Suppressor macrophage (primary cell): ENCODE measurements around the gene ZSWIM5.
"Not testable (repeated sequence)": the region's sequence is repeated elsewhere in the genome, so short reads cannot be mapped to it uniquely, and the experiment has no call there.

Source experiments
- DNase-seq, 4 experiments: peaks; one replicate each; pipeline ENCODE4 v3.0.0-alpha.2; 2020 to 2022
- total RNA-seq, 17 experiments: gene quantifications; one replicate each; lab custom pipeline; 2026; ENCODE audit warnings: mixed read lengths in 6 of 17, inconsistent platforms in 3 of 17; lab: John Stamatoyannopoulos, UW

The ZSWIM5 gene
- 0 to 3.0 (median 0.05) reads per million in 17 experiments for total RNA-seq

- DNase-seq: peak; percentile 54 to 83 (median 64)
These were observed at the start of gene ZSWIM5 for GRCh38 chr1:45205910-45206721. TSS of gene ZSWIM5 (minus strand) at chr1:45206605. CDS start at chr1:45206350, 255 bp downstream.

- no peak for DNase-seq
These were observed 48.1 kb upstream of the ZSWIM5 start for GRCh38 chr1:45254490-45254889.

GRCh38 chr1:45250544-45250943, 44.1 kb upstream of the ZSWIM5 start:
- no peak for DNase-seq

DNA sequence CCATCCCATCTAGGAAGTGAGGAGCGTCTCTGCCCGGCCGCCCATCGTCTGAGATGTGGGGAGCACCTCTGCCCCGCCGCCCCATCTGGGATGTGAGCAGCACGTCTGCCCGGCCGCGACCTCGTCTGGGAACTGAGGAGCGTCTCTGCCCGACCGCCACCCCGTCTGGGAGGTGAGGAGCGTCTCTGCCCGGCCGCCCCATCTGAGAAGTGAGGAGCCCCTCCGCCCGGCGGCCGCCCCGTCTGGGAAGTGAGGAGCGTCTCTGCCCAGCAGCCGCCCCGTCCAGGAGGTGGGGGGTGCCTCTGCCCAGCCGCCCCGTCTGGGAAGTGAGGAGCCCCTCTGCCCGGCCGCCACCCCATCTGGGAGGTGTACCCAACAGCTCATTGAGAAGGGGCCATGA, 41.6 kb upstream of the ZSWIM5 start:
- not testable (repeated sequence) for DNase-seq

- DNase-seq: peak in 1 of 4 experiments; percentile 21
These were observed 40.4 kb upstream of the ZSWIM5 start for GRCh38 chr1:45246760-45247159.

DNA sequence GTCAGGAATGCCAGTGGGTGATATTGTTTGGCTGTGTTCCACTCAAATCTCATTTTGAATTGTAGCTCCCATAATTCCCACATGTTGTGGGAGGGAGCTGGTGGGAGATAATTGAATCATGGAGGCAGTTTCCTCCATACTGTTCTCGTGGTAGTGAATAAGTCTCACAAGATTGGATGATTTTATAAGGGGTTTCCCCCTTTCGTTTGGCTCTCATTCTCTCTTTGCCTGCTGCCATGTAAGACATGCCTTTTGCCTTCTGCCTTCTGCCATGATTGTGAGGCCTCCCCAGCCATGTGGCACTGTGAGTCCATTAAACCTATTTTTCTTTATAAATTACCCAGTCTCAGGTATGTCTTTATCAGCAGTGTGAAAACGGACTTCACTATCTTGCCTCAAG, 40.0 kb upstream of the ZSWIM5 start:
- DNase-seq: not testable (repeated sequence)

GRCh38 chr1:45244660-45245059, 38.3 kb upstream of the ZSWIM5 start:
- DNase-seq: no peak

- DNase-seq: no peak
These were observed 37.3 kb upstream of the ZSWIM5 start for GRCh38 chr1:45243476-45244343.

DNA sequence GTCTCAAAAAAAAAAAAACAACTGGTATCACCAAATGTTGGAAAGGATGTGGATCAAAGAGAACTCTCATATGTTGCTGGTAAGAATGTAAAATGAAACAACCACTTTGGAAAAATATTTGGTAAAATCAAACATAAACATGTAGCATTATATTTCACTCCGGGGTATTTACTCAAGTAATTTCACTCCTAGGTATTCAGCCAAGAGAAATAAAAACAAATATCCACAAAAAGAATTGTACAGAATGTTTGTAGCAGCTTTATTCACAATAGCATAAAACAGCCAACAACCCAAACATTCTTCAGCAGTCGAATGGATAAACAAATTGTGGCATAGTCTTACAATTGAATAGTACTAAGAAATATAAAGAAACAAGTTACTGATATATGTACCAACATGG, 32.4 kb upstream of the ZSWIM5 start:
- DNase-seq: no peak

GRCh38 chr1:45236136-45236535, 29.7 kb upstream of the ZSWIM5 start:
- DNase-seq: no peak

DNA sequence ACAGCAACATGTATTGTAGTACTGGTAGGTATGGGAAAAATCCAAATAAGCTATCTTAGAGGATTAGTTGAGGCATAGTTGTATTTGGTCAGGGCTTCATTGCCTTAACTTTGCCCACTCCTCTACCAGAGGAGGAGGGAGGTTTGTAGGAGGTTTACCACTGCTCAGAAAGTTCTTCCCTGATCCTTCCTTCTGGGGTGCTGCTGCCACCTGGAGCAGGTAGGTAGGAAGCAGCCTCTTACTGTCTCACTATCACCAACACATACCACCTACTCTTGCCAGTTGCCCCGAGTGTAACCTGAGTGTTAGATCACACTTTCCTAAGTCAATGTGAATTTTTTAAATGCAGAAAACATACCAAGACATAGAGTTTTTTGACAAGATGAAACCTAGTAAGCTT, 24.1 kb upstream of the ZSWIM5 start:
- DNase-seq: no peak

DNA sequence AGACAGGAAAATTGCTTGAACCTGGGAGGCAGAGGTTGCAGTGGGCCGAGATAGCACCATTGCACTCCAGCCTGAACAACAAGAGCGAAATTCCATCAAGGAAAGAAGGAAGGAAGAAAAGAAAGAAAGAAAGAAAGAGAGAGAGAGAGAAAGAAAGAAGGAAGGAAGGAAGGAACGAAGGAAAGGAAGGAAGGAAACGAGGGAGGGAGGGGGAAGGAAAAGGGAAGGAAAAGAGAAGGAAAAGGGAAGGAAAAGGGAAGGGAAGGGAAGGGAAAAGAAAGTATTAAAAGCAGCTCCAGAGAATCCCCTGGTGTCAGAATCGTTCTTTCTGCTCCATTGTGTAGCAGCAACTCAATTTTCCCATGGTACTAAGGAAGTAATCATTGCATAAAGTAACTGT, 19.2 kb upstream of the ZSWIM5 start:
- DNase-seq: no peak

DNA sequence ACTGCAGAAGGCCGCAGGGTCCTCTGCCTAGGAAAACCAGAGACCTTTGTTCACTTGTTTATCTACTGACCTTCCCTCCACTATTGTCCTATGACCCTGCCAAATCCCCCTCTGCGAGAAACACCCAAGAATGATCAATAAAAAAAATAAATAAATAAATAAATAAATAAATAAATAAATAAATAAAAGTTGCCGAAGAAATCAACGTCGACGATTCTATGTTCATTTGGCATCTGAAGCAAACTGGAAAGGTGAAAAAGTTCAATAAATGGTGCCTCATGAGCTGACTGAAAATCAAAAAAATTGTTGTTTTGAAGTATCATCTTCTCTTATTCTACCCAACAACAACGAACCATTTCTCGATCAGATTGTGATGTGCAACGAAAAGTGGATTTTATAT, 17.3 kb upstream of the ZSWIM5 start:
- DNase-seq: not testable (repeated sequence)

GRCh38 chr1:45221716-45222115, 15.3 kb upstream of the ZSWIM5 start:
- no peak for DNase-seq

DNA sequence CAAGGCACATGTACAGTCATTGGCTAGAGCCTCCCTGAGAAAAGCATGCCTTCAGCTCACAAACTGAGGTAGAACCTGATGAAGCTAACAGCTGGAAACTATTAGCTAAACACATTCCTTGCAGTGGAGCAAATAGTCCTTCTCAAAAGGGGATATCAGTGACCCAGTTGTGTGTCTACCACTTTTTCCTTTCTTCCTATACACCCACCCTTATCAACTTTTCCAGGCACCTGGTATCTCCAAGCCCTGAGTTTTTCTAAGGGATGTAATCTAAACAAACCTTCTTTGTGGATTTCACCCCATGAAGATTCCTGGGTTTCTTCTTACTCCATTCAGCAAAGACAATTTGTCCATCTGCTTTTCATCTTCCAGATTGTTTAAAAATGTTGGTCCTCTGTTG, 10.5 kb upstream of the ZSWIM5 start:
- DNase-seq: no peak

DNA sequence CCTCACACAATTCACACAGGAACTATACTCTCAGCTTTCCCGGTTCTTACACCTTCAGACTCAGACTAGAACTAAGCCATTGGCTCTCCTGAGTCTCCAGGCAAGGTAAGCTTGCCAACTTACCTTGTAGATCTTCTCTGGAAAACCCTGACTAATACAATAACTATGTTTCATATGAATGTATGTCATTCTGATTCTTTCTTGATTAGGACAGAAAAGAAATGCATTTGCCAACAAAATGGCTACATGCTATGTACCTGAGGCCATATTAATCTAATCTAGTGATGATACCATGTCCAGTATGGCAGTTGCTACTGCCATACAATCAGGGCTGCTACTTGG, 9.8 kb upstream of the ZSWIM5 start:
- DNase-seq: no peak

DNA sequence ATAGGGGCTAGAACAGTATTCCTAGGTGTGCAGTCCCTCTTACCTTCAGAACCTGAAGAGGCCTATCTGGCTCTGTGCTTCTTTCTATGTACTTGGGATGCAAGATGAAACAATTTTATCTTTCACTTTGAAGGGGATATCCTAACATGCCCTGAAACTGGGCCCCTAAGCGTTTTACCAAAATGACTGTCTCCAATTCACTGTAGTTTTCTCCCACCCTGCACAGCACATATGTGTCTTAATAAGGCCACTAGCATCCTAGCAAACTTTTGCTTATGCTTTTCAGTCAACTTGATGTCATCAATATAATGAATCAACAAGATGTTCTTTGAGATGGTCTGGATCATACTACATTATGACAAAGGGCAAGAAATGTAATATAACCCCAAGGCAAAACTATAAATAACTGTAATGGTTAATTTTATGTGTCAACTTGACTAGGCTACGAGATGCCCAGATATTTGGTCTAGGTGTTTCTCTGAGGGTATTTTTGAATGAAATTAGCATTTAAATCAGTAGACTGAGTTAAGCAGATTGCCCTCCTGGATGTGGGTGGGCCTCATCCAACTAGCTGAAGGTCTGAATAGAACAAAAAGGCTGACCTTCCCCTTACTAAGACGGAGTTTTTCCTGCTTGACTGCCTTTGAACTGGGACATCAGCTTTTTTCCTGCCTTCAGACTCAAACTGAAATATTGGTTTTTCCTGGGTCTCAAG, 9.2 kb upstream of the ZSWIM5 start:
- DNase-seq: no peak

- no peak for DNase-seq
These were observed 7.5 kb upstream of the ZSWIM5 start for GRCh38 chr1:45213892-45214291.

GRCh38 chr1:45211076-45211475, 4.7 kb upstream of the ZSWIM5 start:
- no peak for DNase-seq

DNA sequence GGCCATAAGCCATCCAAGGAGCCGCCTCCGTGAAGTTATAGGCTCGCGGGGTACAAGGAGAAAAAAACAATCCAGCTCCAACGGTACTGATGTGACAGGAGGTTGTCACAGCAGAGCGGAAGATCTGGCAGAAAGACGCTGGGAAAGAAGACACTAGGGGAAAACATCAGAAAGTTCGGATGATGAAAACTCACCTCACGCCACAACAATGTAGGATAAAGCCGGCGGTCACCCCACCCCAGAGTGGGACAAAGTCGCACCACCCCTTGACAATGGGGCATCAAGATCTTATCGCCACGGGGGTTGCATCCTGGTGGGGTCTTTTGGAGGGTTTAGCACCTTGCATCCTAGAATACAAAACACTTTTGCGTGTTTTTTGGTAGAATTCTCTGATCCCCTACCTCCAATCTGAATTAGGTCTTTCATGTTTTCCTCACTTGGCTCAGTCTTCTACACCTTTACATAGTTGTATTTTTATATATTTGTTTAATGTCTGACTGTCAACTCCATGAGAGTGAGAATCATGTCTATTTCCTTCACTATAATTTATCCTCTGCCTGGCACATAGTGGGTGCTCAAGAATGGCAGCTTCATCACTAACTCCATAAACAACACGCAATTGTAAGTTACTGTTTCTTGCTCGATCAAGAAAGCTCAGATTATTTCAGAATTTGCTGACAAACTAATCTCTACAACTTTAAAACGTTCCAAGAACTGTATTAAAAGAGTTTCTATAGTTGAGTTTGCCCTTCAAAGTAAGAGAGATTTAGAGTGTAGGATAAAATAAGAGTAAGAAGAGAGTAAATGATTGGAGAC, 611 bp upstream of the ZSWIM5 start:
- peak in 1 of 4 experiments; percentile 2 for DNase-seq

DNA sequence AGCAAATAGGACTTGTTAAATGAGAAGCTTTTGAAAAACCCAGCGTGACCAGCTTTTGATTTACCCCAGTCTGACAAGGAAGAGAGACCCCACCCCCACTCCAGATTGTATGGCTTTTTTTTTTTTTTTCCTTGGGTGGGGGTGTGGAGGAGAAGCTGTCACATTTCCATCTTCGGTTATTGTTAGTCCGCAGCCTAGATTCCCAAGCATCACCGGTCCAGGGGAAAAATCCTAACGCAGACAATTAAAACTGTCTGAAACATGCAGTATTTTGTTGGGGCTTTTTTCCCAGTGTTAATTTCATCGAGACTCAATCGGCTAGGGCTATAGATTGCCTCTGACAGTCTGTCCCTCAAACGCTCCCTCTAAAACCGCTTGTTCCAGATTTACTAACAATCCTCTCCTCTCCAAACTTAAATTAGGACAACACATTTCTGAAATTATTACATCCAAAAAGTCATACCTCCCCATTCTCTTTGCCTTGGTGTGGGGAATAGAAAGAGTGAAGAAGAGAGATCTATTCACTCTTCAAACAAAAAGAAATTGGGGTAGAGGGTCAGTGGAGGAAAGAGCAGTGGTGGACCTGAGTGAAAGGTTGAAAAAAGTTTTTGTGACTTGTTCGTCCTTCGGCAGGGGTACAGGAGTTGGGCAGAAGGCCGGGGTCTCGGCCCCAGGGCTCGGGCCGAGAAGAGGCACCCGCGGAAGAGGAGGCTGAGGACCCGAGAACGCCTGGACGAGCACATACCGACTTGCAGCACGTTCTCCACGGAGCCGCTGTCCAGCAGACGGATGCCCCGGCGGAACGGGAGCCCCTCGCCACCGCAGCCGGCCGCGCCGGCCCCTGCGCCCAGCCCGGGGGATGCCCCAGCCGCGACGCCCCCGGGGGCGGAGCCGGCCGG, 1.1 kb downstream of the ZSWIM5 start:
- DNase-seq: peak in 3 of 4 experiments; percentile 7 to 38 (median 36)
